Gastrocnemius medialis (tissue), 4 donors: Measurements from ENCODE around the gene SULF2.

Experiments used
- CTCF ChIP-seq, 5 experiments: fragments of 450-650 bp in 3 of 5; fragments of 200-600 bp in 2 of 5; sonication (generic) in 2 of 5; IDR thresholded peaks in 4 of 5; conservative IDR thresholded peaks in 1 of 5; 1 replicate in 4 of 5; 2 replicates in 1 of 5; pipeline ENCODE4 v1.5.1; 2016 to 2019; ENCODE audit warnings: antibody characterized with exemption in 5 of 5, mild to moderate bottlenecking in 3 of 5, moderate library complexity in 3 of 5
- POLR2A ChIP-seq, 2 donors: fragments of 450-650 bp; IDR thresholded peaks; one replicate each; pipeline ENCODE4 v1.6.1; 2017; ENCODE audit warnings: antibody characterized with exemption in 2 of 2, mild to moderate bottlenecking in 2 of 2, moderate library complexity in 2 of 2

GRCh38 chr20:47691625-47692024 is 93.7 kb downstream of the SULF2 start:
- TF ChIP-seq CTCF (IDR thresholded peaks at IDR 0.05 in 4 of 5, conservative IDR thresholded peaks at IDR 0.05 in 1 of 5) (no peak), POLR2A (IDR thresholded peaks at IDR 0.05) (no peak)
